Pancreas (tissue), 10 donors: ENCODE measurements around the gene NXT1. TPM values are rescaled to one million over a fixed set of nuclear protein-coding genes. Genes with fewer than 3 reads are reported as not detected.
A peak's percentile ranks its signal among the peaks of the same experiment; 100 is the strongest.

Experiments used
- ATAC-seq, 4 donors: fragments of 200-7000 bp; cut with Tn5 transposase; one replicate each; pipeline versions ENCODE4 v1.8.0 to v1.9.1; 2020; ENCODE audit warnings: mild to moderate bottlenecking in 4 of 4, moderate library complexity in 4 of 4
- DNase-seq, 6 donors: peaks; one replicate each; pipeline ENCODE4 v3.0.0-alpha.2; 2020
- FAIRE-seq: peaks from 2 replicates; lab custom pipeline; 2012; peaks lifted over from hg19 to GRCh38; lab: Jason Lieb, UNC
- H3K27ac ChIP-seq, 4 donors: fragments of 200-600 bp; sonication (generic); 1 replicate in 3 of 4; 2 replicates in 1 of 4; pipeline versions ENCODE4 v1.5.0 to v1.8.0; 2020
- H3K27me3 ChIP-seq, 4 donors: fragments of 200-600 bp; one replicate each; pipeline ENCODE4 v1.8.0; 2021
- H3K36me3 ChIP-seq, 3 donors: fragments of 200-600 bp; sonication (generic) in 1 of 3; one replicate each; pipeline versions ENCODE4 v1.5.0 to v1.8.0; 2020 to 2021
- H3K4me1 ChIP-seq, 3 donors: fragments of 200-600 bp; one replicate each; pipeline ENCODE4 v1.8.0; 2021
- H3K4me3 ChIP-seq, 4 donors: fragments of 200-600 bp; sonication (generic) in 2 of 4; one replicate each; pipeline versions ENCODE4 v1.5.0 to v1.8.0; 2020 to 2021
- H3K9me3 ChIP-seq, 4 donors: fragments of 200-600 bp; one replicate each; pipeline ENCODE4 v1.8.0; 2021
- CTCF ChIP-seq, 4 donors: fragments of 200-600 bp; sonication (generic) in 3 of 4; IDR thresholded peaks; one replicate each; pipeline versions ENCODE4 v1.5.0 to v1.8.0; 2021; ENCODE audit warnings: antibody characterized with exemption in 4 of 4
- WGBS, 2 donors: extraction: QIAGEN DNeasy Blood & Tissue Kit; methylation state at CpG; one replicate each; pipeline ENCODE4 v1.1.7; 2013; 5-methylcytosine and 5-hydroxymethylcytosine counted together
- intact Hi-C, 3 donors: fragments of 100-400 bp; cut with DNase I; formaldehyde crosslinking; loops; one replicate each; pipeline versions ENCODE4 v1.11.1 to v1.14.2; 2022
- polyA plus RNA-seq, 2 donors: library from polyadenylated mRNA; stranded (reverse); fragments of 200-250 nt; gene quantifications; one replicate each; pipeline ENCODE4 v1.2.3, GENCODE V29; 2013
- total RNA-seq, 6 donors: library from RNA; stranded (reverse); fragmentation: NEBNext Ultra II Directional in 4 of 6; extraction: Animal tissue kit (Norgen Biotek cat#: 25700) in 4 of 6; gene quantifications; one replicate each; pipeline versions ENCODE4 v1.2.1 to v1.2.4, GENCODE V29; 2021 to 2023
- donor health status: healthy with polysubstance abuse.
- donor health status: DM: no; HTN: no; CAD: no; lungs with moderate emphysema.
- donor health status: DM: no; HTN: no; CAD: no.
- donor health status: control.
- donor health status: control.
- donor health status: Bipolar disorder and iron deficiency.
- donor health status: DM: yes; HTN: yes; CAD: no.
- donor health status: DM: no; HTN: no; CAD: no.
- donor health status: DM: no; HTN: no; CAD: no.
- donor health status: DM: yes; HTN: yes; CAD: no.

NXT1 gene
- total and polyA plus RNA-seq, 8 donors = 4.2 to 9.6 (median 7.4) TPM

DNA sequence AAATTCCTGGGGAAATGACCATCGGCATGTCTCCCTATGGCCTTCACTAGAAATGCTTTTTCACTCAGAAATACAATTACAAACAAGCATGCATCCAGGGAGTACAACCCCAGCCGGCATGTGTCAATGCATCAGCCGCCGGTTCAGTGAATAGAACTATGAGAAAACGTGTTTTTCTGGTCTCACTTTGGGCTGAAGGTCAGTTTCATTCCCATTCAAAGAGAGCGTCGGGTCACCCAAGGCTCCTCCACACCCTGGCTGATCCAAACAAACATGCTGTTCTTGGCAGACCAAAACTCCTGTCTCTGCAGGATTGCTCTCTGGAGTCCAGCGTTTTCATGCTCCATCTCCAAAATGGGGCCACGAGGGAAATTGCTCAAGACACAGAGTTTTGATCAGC lies 35.5 kb upstream of the NXT1 start:
- Histone ChIP-seq H3K36me3 (no peaks in the 10 kb centered on the region), H3K27me3 (no peaks in the 10 kb centered on the region), H3K9me3 (no peaks in the 10 kb centered on the region), H3K4me3 (no peak overlapping the region), H3K4me1 (no peaks in the 10 kb centered on the region), H3K27ac (no peak overlapping the region)
- no peak for DNase-seq
- WGBS, 2 donors = 22 to 28% methylated on average over 9 of the region's 9 CpGs
- no peak for FAIRE-seq
- no peak for TF ChIP-seq CTCF (IDR thresholded peaks at IDR 0.05)
- peak in 1 of 4 donors; percentile 52 for ATAC-seq
- intact Hi-C loops = no loop called here

DNA sequence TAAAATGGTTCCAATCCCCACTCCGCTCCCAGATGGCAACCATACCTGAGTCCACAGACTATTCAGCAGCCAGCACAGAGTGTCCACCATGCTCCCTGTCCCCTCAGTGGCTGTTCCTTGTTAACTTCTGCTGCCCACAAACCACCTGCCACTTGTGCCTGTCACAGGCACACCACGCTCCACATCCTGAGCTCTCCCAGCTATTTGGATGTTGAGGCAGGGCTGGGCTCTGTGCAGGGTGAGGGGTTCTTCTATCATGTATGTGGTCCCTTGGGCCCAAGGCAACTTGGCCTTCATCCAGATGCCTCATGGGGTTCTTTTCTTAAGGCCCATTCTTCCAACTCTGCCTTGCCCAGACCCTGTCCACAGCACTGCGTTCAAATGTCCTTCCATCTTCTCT lies 34.0 kb upstream of the NXT1 start:
- Histone ChIP-seq H3K27ac (no peak overlapping the region), H3K36me3 (no peaks in the 10 kb centered on the region), H3K4me3 (no peak overlapping the region), H3K27me3 (no peaks in the 10 kb centered on the region), H3K4me1 (no peaks in the 10 kb centered on the region), H3K9me3 (no peaks in the 10 kb centered on the region)
- no peak for TF ChIP-seq CTCF (IDR thresholded peaks at IDR 0.05)
- WGBS, 2 donors = 83 to 93% methylated on average over 3 of the region's 3 CpGs
- FAIRE-seq (no peak), ATAC-seq (no peak), DNase-seq (no peak)
- intact Hi-C loops = no loop called here

- no peak for DNase-seq
- TF ChIP-seq CTCF (IDR thresholded peaks at IDR 0.05) = no peak
Observed at GRCh38 chr20:23317081-23317480, 33.5 kb upstream of the NXT1 start.

DNA sequence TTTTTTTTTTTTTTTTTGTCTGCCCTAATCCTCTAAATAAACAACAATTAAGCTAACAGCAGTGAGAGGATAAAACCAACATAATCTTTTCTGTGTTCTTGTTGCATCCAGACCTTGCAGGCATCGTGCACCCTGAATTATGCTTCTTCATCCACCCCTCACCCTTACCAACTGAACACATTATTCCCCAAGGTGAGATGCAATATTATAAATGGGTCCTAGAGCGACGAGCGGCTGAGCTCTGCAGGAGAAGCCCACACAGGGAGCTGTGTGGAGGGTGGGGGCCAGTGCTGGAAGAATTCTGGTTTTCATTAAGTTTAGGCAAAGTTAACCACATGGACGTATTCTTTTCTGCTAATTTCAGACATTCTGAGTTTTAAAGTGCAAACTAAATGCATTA lies 32.2 kb upstream of the NXT1 start:
- H3K27me3 ChIP-seq = no peaks in the 10 kb centered on the region
- ATAC-seq (no peak), DNase-seq (no peak)

More at GRCh38 chr20:23317081-23317480, 33.5 kb upstream of the NXT1 start:
- no peaks in the 10 kb centered on the region for H3K27me3 ChIP-seq
- no peaks in the 10 kb centered on the region for H3K4me1 ChIP-seq
- no peak for FAIRE-seq
- H3K4me3 ChIP-seq = no peak overlapping the region
- intact Hi-C loops = no loop called here
- H3K9me3 ChIP-seq = no peaks in the 10 kb centered on the region
- ATAC-seq = no peak
- no peaks in the 10 kb centered on the region for H3K36me3 ChIP-seq
- 80 to 87% methylated on average over 5 of the region's 5 CpGs for WGBS, 2 donors
- no peak overlapping the region for H3K27ac ChIP-seq

More for the DNA sequence above, 32.2 kb upstream of the NXT1 start:
- intact Hi-C loops = no loop called here
- FAIRE-seq = no peak
- no peak for TF ChIP-seq CTCF (IDR thresholded peaks at IDR 0.05)
- Histone ChIP-seq H3K27ac (no peak overlapping the region), H3K9me3 (no peaks in the 10 kb centered on the region), H3K4me1 (no peaks in the 10 kb centered on the region), H3K4me3 (no peak overlapping the region), H3K36me3 (no peaks in the 10 kb centered on the region)
- WGBS, 2 donors = 58 to 70% methylated on average over 5 of the region's 5 CpGs
